ENCODE data around the gene ELAVL3.

- no peak for TF ChIP-seq CTCF (conservative IDR thresholded peaks at IDR 0.05; ENCODE audit: low read length)
- TF ChIP-seq EZH2phosphoT487 (IDR thresholded peaks at IDR 0.05; ENCODE audit: borderline replicate concordance): no peak
These were observed 19.1 kb upstream of the ELAVL3 start for GRCh38 chr19:11499890-11500420.

Measured in Loucy (cell line).